ENCODE data around the gene CD53. TPM values are rescaled to one million over a fixed set of nuclear protein-coding genes. Genes with fewer than 3 reads are reported as not detected.

CD53 gene
- total RNA-seq, 1 experiment from 2014 or later, result not detected

GRCh38 chr1:110898734-110899457 lies 25.9 kb downstream of the CD53 start:
- Histone ChIP-seq H2AFZ (ENCODE audit: low read length) (no peak overlapping the region), H3K79me2 (ENCODE audit: low read length) (no peaks in the 10 kb centered on the region), H3K36me3 (ENCODE audit: low read depth, low read length) (no peaks in the 10 kb centered on the region), H3K27me3 (ENCODE audit: low read length) (no peaks in the 10 kb centered on the region; the same call in 1 of the 2 replicates), H3K27ac (ENCODE audit: low read length) (no peak overlapping the region), H3K4me3 (ENCODE audit: low read length) (no peak overlapping the region), H3K4me1 (ENCODE audit: insufficient read depth, low read length) (no peaks in the 10 kb centered on the region), H4K20me1 (ENCODE audit: low read length) (no peaks in the 10 kb centered on the region), H3K9me2 (replicated peaks; ENCODE audit: low read length) (no peaks in the 10 kb centered on the region), H3F3A (ENCODE audit: low read length, unreplicated experiment) (no peaks in the 10 kb centered on the region), H3K9me3 (ENCODE audit: low read length) (no peaks in the 10 kb centered on the region), H3K4me2 (ENCODE audit: low read length) (no peak overlapping the region), H3K9ac (ENCODE audit: low read length) (no peak overlapping the region)
- ChIA-PET CTCF (no interaction called here), POLR2A (ENCODE audit: unreplicated experiment) (no interaction called here)
- BruUV-seq (replicated peaks), result no TSS peak
- ATAC-seq, result no peak
- no peak for DNase-seq
- TF ChIP-seq EZH2 (IDR thresholded peaks at IDR 0.05; ENCODE audit: low read length, unreplicated experiment) (no peak), CTCF (conservative IDR thresholded peaks at IDR 0.05; ENCODE audit: low read depth, low read length) (no peak), EZH2phosphoT487 (IDR thresholded peaks at IDR 0.05; ENCODE audit: borderline replicate concordance, low read length) (no peak)
- intact Hi-C loops (cut with micrococcal nuclease), result no loop called here

DNA sequence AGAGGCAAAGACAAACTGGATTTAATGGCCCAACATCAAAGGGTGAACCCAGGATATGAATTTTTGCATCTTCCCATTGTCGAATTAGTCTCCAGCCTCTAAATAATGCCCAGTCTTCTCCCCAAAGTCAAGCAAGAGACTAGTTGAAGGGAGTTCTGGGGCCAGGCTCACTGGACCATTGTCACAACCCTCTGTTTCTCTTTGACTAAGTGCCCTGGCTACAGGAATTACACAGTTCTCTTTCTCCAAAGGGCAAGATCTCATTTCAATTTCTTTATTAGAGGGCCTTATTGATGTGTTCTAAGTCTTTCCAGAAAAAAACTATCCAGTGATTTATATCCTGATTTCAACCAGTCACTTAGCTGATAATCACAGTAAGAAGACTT lies 26.5 kb downstream of the CD53 start:
- Histone ChIP-seq H3K27ac (ENCODE audit: low read length) (no peak overlapping the region), H3F3A (ENCODE audit: low read length, unreplicated experiment) (no peaks in the 10 kb centered on the region), H4K20me1 (ENCODE audit: low read length) (no peaks in the 10 kb centered on the region), H3K9ac (ENCODE audit: low read length) (no peak overlapping the region), H3K4me3 (ENCODE audit: low read length) (no peak overlapping the region), H3K9me3 (ENCODE audit: low read length) (no peaks in the 10 kb centered on the region), H3K36me3 (ENCODE audit: low read depth, low read length) (no peaks in the 10 kb centered on the region), H3K4me2 (ENCODE audit: low read length) (no peak overlapping the region), H3K79me2 (ENCODE audit: low read length) (no peaks in the 10 kb centered on the region), H3K9me2 (replicated peaks; ENCODE audit: low read length) (no peaks in the 10 kb centered on the region), H3K4me1 (ENCODE audit: insufficient read depth, low read length) (no peaks in the 10 kb centered on the region), H3K27me3 (ENCODE audit: low read length) (no peaks in the 10 kb centered on the region; the same call in 1 of the 2 replicates), H2AFZ (ENCODE audit: low read length) (no peak overlapping the region)
- CTCF ChIA-PET, result no interaction called here
- POLR2A ChIA-PET (ENCODE audit: unreplicated experiment), result no interaction called here
- DNase-seq (no peak), ATAC-seq (no peak)
- TF ChIP-seq EZH2 (IDR thresholded peaks at IDR 0.05; ENCODE audit: low read length, unreplicated experiment) (no peak), CTCF (conservative IDR thresholded peaks at IDR 0.05; ENCODE audit: low read depth, low read length) (no peak), EZH2phosphoT487 (IDR thresholded peaks at IDR 0.05; ENCODE audit: borderline replicate concordance, low read length) (no peak)
- intact Hi-C loops (cut with micrococcal nuclease), result no loop called here
- BruUV-seq (replicated peaks), result no TSS peak

DNA sequence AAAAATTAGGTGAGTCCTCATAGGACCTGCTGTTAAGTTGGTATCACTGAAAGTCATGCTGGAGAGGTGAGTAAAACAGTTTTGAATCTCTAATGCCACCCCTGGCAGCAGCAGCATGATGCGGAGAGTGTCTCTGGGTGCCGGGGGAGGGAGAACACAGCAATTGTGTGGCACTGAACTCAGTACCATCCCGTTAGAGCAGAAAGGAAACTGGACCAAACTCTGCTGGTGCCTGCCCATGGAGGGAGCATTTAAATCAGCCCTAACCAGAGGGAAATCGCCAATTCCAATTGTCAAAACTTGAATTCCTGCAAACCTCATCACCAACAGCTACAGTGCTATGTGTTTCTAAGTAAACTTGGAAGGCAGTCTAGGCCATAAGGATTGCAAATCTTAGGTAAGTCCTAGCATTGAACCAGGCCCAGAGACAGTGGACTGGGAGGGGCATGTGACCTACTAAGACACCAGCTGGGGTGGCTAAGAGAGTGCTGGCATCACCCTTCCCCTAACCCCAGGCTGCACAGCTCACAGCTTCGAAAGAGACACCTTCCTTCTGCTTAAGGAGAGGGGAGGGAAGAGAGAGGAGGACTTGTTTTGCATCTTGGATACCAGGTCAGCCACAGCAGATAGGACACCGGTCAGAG lies 30.0 kb downstream of the CD53 start:
- no TSS peak for BruUV-seq (replicated peaks)
- TF ChIP-seq EZH2phosphoT487 (IDR thresholded peaks at IDR 0.05; ENCODE audit: borderline replicate concordance, low read length), result no peak
- TF ChIP-seq CTCF (conservative IDR thresholded peaks at IDR 0.05; ENCODE audit: low read depth, low read length), result no peak
- TF ChIP-seq EZH2 (IDR thresholded peaks at IDR 0.05; ENCODE audit: low read length, unreplicated experiment), result no peak
- H3K9ac ChIP-seq (ENCODE audit: low read length), result no peak overlapping the region
- no peaks in the 10 kb centered on the region for H3K36me3 ChIP-seq (ENCODE audit: low read depth, low read length)
- no peak overlapping the region for H3K27ac ChIP-seq (ENCODE audit: low read length)
- CTCF ChIA-PET, result no interaction called here
- H3K79me2 ChIP-seq (ENCODE audit: low read length), result no peaks in the 10 kb centered on the region
- no peaks in the 10 kb centered on the region; the same call in 1 of the 2 replicates for H3K27me3 ChIP-seq (ENCODE audit: low read length)
- no peaks in the 10 kb centered on the region for H4K20me1 ChIP-seq (ENCODE audit: low read length)
- POLR2A ChIA-PET (ENCODE audit: unreplicated experiment), result no interaction called here
- H3F3A ChIP-seq (ENCODE audit: low read length, unreplicated experiment), result no peaks in the 10 kb centered on the region
- DNase-seq, result no peak
- no peaks in the 10 kb centered on the region for H3K9me2 ChIP-seq (replicated peaks; ENCODE audit: low read length)
- H3K4me3 ChIP-seq (ENCODE audit: low read length), result no peak overlapping the region
- H3K9me3 ChIP-seq (ENCODE audit: low read length), result no peaks in the 10 kb centered on the region
- no peaks in the 10 kb centered on the region for H3K4me1 ChIP-seq (ENCODE audit: insufficient read depth, low read length)
- intact Hi-C loops (cut with micrococcal nuclease), result no loop called here
- no peak overlapping the region for H3K4me2 ChIP-seq (ENCODE audit: low read length)
- no peak for ATAC-seq
- H2AFZ ChIP-seq (ENCODE audit: low read length), result no peak overlapping the region

Data from PC-3 (cell line).